HG03558 (cell line): Measurements from ENCODE around the gene HENMT1.
"Not testable (repeated sequence)": the region's sequence is repeated elsewhere in the genome, so short reads cannot be mapped to it uniquely, and the experiment has no call there.

ENCODE experiments used
- ATAC-seq: cut with Tn5 transposase; IDR thresholded peaks from one replicate; pipeline ENCODE4 v1.9.1; 2021; ENCODE audit warnings: moderate number of reproducible peaks; ENCODE audit not compliant: unreplicated experiment; ENCODE audit errors: extremely low read depth

Gene HENMT1

GRCh38 chr1:108661030-108661609 lies at the start of gene HENMT1:
Gene HENMT1, minus strand, starts transcription at chr1:108661093. Its CDS starts 1,209 bp downstream, at chr1:108659884.
- peak; percentile 59 for ATAC-seq

GRCh38 chr1:108708691-108709660 lies 48.1 kb upstream of the HENMT1 start:
- ATAC-seq = no peak

- no peak for ATAC-seq
These were observed 45.8 kb upstream of the HENMT1 start for GRCh38 chr1:108706643-108707042.

- ATAC-seq = no peak
These were observed 43.6 kb upstream of the HENMT1 start for GRCh38 chr1:108704496-108704895.

- no peak for ATAC-seq
These were observed 43.0 kb upstream of the HENMT1 start for GRCh38 chr1:108703939-108704338.

- ATAC-seq = not testable (repeated sequence)
These were observed 41.2 kb upstream of the HENMT1 start for GRCh38 chr1:108702109-108702508.

- ATAC-seq = no peak
These were observed 40.4 kb upstream of the HENMT1 start for GRCh38 chr1:108701176-108701849.

GRCh38 chr1:108699375-108700332 lies 38.8 kb upstream of the HENMT1 start:
- no peak for ATAC-seq

GRCh38 chr1:108695535-108695934 lies 34.6 kb upstream of the HENMT1 start:
- no peak for ATAC-seq

GRCh38 chr1:108692724-108693655 lies 32.1 kb upstream of the HENMT1 start:
- peak; percentile 45 for ATAC-seq

- peak; percentile 78 for ATAC-seq
These were observed 31.2 kb upstream of the HENMT1 start, which contains the start of gene PRPF38B for GRCh38 chr1:108691942-108692723. Gene PRPF38B, plus strand, starts transcription at chr1:108692310. Its CDS starts 282 bp downstream, at chr1:108692592.

- no peak for ATAC-seq
These were observed 30.4 kb upstream of the HENMT1 start for GRCh38 chr1:108691128-108691941.

GRCh38 chr1:108686614-108687313 lies 25.9 kb upstream of the HENMT1 start:
- ATAC-seq = no peak

GRCh38 chr1:108685529-108685928 lies 24.6 kb upstream of the HENMT1 start:
- no peak for ATAC-seq

- not testable (repeated sequence) for ATAC-seq
These were observed 20.8 kb upstream of the HENMT1 start for GRCh38 chr1:108681701-108682100.

- ATAC-seq = no peak
These were observed 18.8 kb upstream of the HENMT1 start for GRCh38 chr1:108679586-108680213.
